HepG2 (cell line): ENCODE measurements around the gene GHRH. TPM values are rescaled to one million over a fixed set of nuclear protein-coding genes. Genes with fewer than 3 reads are reported as not detected.

ENCODE experiments used
- CHD4 ChIP-seq: fragments of 200-600 bp; sonication (generic); IDR thresholded peaks from 2 replicates; pipeline ENCODE4 v1.7.0; 2017; ENCODE audit warnings: mild to moderate bottlenecking, low read length, borderline replicate concordance
- MAFK ChIP-seq, 2 experiments: IDR thresholded peaks in 1 of 2; conservative IDR thresholded peaks in 1 of 2; 2 replicates each; pipeline ENCODE4 v1.6.1; 2011; ENCODE audit warnings: improper control_type of control experiment in 2 of 2, low read length in 2 of 2
- MIXL1 ChIP-seq: IDR thresholded peaks from 2 replicates; pipeline ENCODE4 v1.6.1; 2016
- PCBP1 ChIP-seq: fragments of 200-400 bp; formaldehyde crosslinking; IDR thresholded peaks from 2 replicates; pipeline ENCODE4 v1.6.1; 2017; ENCODE audit warnings: mild to moderate bottlenecking, low read depth, low read length, borderline replicate concordance
- RBM39 ChIP-seq: fragments of 200-400 bp; formaldehyde crosslinking; IDR thresholded peaks from one replicate; pipeline ENCODE4 v1.6.1; 2018; ENCODE audit warnings: antibody characterized with exemption, mild to moderate bottlenecking, low read depth, low read length; ENCODE audit not compliant: poor library complexity, severe bottlenecking
- SIN3A ChIP-seq: IDR thresholded peaks from 2 replicates; pipeline ENCODE4 v1.6.1; 2011; ENCODE audit warnings: low read depth, mild to moderate bottlenecking, control low read depth, low read length, borderline replicate concordance
- SIN3B ChIP-seq: fragments of 150-350 bp; IDR thresholded peaks from 2 replicates; pipeline ENCODE4 v1.6.1; 2014; ENCODE audit warnings: low read length
- TBX2 ChIP-seq: sonication (generic); formaldehyde crosslinking; IDR thresholded peaks from 2 replicates; pipeline ENCODE4 v1.5.0; 2020; ENCODE audit warnings: missing genetic modification reagents, mild to moderate bottlenecking, borderline replicate concordance
- TOE1 ChIP-seq: sonication (generic); formaldehyde crosslinking; IDR thresholded peaks from 2 replicates; pipeline ENCODE4 v1.4.0; 2020; ENCODE audit warnings: mild to moderate bottlenecking, missing genetic modification reagents
- ZEB1 ChIP-seq: IDR thresholded peaks from 2 replicates; pipeline ENCODE4 v1.6.1; 2012; ENCODE audit warnings: mild to moderate bottlenecking, low read depth, inconsistent platforms; ENCODE audit not compliant: insufficient replicate concordance
- ZFP62 ChIP-seq: sonication (generic); formaldehyde crosslinking; IDR thresholded peaks from 2 replicates; pipeline ENCODE4 v1.4.0; 2020; ENCODE audit warnings: missing genetic modification reagents
- ZFX ChIP-seq: sonication (generic); formaldehyde crosslinking; IDR thresholded peaks from 2 replicates; pipeline ENCODE4 v1.4.0; 2020; ENCODE audit warnings: mild to moderate bottlenecking, low read depth, missing genetic modification reagents, moderate library complexity
- ZMYM4 ChIP-seq: sonication (generic); formaldehyde crosslinking; IDR thresholded peaks from 2 replicates; pipeline ENCODE4 v1.8.1; 2023; ENCODE audit warnings: mild to moderate bottlenecking, missing genetic modification reagents
- ZNF232 ChIP-seq: sonication (generic); formaldehyde crosslinking; IDR thresholded peaks from 2 replicates; pipeline ENCODE4 v1.4.0; 2020; ENCODE audit warnings: missing genetic modification reagents, borderline replicate concordance
- ZNF331 ChIP-seq: sonication (generic); formaldehyde crosslinking; IDR thresholded peaks from 2 replicates; pipeline ENCODE4 v1.4.0; 2020; ENCODE audit warnings: missing genetic modification reagents
- ZNF766 ChIP-seq: sonication (generic); formaldehyde crosslinking; IDR thresholded peaks from 2 replicates; pipeline ENCODE4 v1.5.0; 2020; ENCODE audit warnings: missing genetic modification reagents, borderline replicate concordance
- ZSCAN30 ChIP-seq: sonication (generic); formaldehyde crosslinking; IDR thresholded peaks from 2 replicates; pipeline ENCODE4 v1.5.0; 2020; ENCODE audit warnings: mild to moderate bottlenecking, missing genetic modification reagents
- polyA plus RNA-seq, 8 experiments: library from polyadenylated mRNA; depleted of rRNA in 3 of 8; stranded (reverse) in 7 of 8; unstranded in 1 of 8; fragments of >200 nt; fragmentation: Illumina TruSeq in 4 of 8; extraction: Trizol in 4 of 8; gene quantifications; 2 replicates each; pipeline versions ENCODE4 v1.2.1 to v1.2.3, GENCODE V29; 2011 to 2016; ENCODE audit warnings: low read depth in 4 of 8, missing spikeins in 1 of 8, mixed read lengths in 1 of 8; ENCODE audit not compliant: insufficient read depth in 1 of 8
- total RNA-seq, 5 experiments: library from RNA; depleted of rRNA; stranded (reverse); fragments of >200 nt; fragmentation: Illumina TruSeq; extraction: Trizol; gene quantifications; 2 replicates each; pipeline ENCODE4 v1.2.3, GENCODE V29; 2016; ENCODE audit warnings: low read depth in 1 of 5
- TF ChIP-seq, protein P1 (sequence below): sonication (generic); formaldehyde crosslinking; IDR thresholded peaks from 2 replicates; pipeline ENCODE4; 2020; ENCODE audit warnings: missing genetic modification reagents, mild to moderate bottlenecking, borderline replicate concordance
- TF ChIP-seq, protein P2 (sequence below): sonication (generic); formaldehyde crosslinking; conservative IDR thresholded peaks from 2 replicates; pipeline ENCODE4 v1.8.0; 2022; ENCODE audit warnings: missing genetic modification reagents
- TF ChIP-seq, protein P3 (sequence below): sonication (generic); formaldehyde crosslinking; IDR thresholded peaks from 2 replicates; pipeline ENCODE4 v1.8.0; 2022; ENCODE audit warnings: missing genetic modification reagents, mild to moderate bottlenecking, borderline replicate concordance

The GHRH gene
- total and polyA plus RNA-seq, 2 of the 13 experiments (the other 11 are each of a cell fraction or from before 2014, with no cell fraction given), result not detected

DNA sequence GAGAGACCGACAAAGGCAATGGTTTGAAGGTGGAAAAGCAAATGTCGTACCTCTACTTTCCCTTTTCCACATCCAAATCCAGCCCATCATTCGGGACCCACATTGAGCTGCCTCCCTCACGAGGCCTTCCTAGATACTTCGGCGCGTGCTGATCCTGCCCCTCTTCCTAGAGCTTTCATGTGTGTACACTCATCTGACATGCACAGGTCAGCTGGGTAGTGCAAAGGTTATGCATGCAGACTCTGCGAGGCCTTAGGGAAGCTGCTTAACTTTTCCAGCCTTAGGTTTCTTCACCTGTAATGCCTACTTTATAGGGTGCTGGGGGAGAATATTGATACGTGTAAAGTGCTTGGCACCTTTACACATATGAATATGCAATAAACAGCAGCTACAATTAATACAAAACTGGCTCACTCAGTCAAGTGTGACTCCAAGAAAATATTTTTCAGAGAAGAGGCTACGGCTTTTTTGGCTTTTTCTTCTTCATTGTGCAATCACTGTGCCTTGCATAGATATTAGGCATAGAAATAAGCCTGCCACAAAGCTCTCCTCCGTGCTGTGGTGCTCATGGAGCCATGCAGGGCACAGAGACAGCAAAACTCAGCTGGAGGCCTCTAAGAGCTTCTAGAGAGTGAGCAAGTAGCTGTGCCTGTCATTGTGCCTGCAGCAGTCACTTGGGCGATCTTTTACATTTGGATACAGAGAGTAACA, 24.2 kb upstream of the GHRH start (continued):
- no peak for TF ChIP-seq ZSCAN30 (CRISPR knock-in tag)
- TF ChIP-seq MAFK (conservative IDR thresholded peaks at IDR 0.05 in 1 of 2, IDR thresholded peaks at IDR 0.05 in 1 of 2; ENCODE audit: low read length in 2 of 2), result peak; percentile 4 to 29; a peak in 2 of 4 replicates
- TF ChIP-seq SIN3A, result peak; percentile 94
- TF ChIP-seq ZNF232, result peak; percentile 83
- peak; percentile 86 for TF ChIP-seq ZNF331 (CRISPR knock-in tag)
- peak; percentile 83 for TF ChIP-seq MIXL1 (CRISPR knock-in tag)
- peak; percentile 53; the same call in 1 of the 2 replicates for TF ChIP-seq ZNF766 (CRISPR knock-in tag)
- TF ChIP-seq CHD4, result no peak; the same call in 1 of the 2 replicates
- TF ChIP-seq ZMYM4, result peak; percentile 64; the same call in 1 of the 2 replicates
- TF ChIP-seq, protein P1, sequence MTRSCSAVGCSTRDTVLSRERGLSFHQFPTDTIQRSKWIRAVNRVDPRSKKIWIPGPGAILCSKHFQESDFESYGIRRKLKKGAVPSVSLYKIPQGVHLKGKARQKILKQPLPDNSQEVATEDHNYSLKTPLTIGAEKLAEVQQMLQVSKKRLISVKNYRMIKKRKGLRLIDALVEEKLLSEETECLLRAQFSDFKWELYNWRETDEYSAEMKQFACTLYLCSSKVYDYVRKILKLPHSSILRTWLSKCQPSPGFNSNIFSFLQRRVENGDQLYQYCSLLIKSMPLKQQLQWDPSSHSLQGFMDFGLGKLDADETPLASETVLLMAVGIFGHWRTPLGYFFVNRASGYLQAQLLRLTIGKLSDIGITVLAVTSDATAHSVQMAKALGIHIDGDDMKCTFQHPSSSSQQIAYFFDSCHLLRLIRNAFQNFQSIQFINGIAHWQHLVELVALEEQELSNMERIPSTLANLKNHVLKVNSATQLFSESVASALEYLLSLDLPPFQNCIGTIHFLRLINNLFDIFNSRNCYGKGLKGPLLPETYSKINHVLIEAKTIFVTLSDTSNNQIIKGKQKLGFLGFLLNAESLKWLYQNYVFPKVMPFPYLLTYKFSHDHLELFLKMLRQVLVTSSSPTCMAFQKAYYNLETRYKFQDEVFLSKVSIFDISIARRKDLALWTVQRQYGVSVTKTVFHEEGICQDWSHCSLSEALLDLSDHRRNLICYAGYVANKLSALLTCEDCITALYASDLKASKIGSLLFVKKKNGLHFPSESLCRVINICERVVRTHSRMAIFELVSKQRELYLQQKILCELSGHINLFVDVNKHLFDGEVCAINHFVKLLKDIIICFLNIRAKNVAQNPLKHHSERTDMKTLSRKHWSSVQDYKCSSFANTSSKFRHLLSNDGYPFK (CRISPR knock-in tag), result no peak
- TF ChIP-seq TOE1 (CRISPR knock-in tag), result no peak
- TF ChIP-seq, protein P2, sequence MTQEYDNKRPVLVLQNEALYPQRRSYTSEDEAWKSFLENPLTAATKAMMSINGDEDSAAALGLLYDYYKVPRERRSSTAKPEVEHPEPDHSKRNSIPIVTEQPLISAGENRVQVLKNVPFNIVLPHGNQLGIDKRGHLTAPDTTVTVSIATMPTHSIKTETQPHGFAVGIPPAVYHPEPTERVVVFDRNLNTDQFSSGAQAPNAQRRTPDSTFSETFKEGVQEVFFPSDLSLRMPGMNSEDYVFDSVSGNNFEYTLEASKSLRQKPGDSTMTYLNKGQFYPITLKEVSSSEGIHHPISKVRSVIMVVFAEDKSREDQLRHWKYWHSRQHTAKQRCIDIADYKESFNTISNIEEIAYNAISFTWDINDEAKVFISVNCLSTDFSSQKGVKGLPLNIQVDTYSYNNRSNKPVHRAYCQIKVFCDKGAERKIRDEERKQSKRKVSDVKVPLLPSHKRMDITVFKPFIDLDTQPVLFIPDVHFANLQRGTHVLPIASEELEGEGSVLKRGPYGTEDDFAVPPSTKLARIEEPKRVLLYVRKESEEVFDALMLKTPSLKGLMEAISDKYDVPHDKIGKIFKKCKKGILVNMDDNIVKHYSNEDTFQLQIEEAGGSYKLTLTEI (CRISPR knock-in tag), result no peak
- peak; percentile 38 for TF ChIP-seq ZEB1
- TF ChIP-seq TBX2, result peak; percentile 74; the same call in 1 of the 2 replicates
- no peak for TF ChIP-seq SIN3B
- TF ChIP-seq PCBP1, result no peak
- no peak for TF ChIP-seq ZFP62 (CRISPR knock-in tag)
- TF ChIP-seq RBM39, result peak; percentile 40
- TF ChIP-seq, protein P3, sequence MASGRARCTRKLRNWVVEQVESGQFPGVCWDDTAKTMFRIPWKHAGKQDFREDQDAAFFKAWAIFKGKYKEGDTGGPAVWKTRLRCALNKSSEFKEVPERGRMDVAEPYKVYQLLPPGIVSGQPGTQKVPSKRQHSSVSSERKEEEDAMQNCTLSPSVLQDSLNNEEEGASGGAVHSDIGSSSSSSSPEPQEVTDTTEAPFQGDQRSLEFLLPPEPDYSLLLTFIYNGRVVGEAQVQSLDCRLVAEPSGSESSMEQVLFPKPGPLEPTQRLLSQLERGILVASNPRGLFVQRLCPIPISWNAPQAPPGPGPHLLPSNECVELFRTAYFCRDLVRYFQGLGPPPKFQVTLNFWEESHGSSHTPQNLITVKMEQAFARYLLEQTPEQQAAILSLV (CRISPR knock-in tag), result peak; percentile 58; the same call in 1 of the 2 replicates
- TF ChIP-seq ZFX, result peak; percentile 87
